T-cell (primary cell): ENCODE results near the gene RMND5A. TPM values are rescaled to one million over a fixed set of nuclear protein-coding genes. Genes with fewer than 3 reads are reported as not detected.
"Not testable (repeated sequence)": the region's sequence is repeated elsewhere in the genome, so short reads cannot be mapped to it uniquely, and the experiment has no call there.

Experiments
- ATAC-seq, 4 experiments: fragments of 200-7000 bp in 3 of 4; fragments of 150-1000 bp in 1 of 4; cut with Tn5 transposase; replicated peaks in 1 of 4; 1 replicate in 3 of 4; 2 replicates in 1 of 4; pipeline ENCODE4 v1.10.0; 2021; ENCODE audit warnings: moderate library complexity in 3 of 4, mild to moderate bottlenecking in 2 of 4, moderate number of reproducible peaks in 1 of 4
- CTCF ChIA-PET, 2 donors: fragments of 300-600 bp; sonication (Branson Sonifier 250); formaldehyde crosslinking; loops; one replicate each; lab custom pipeline; 2022; ENCODE audit warnings: antibody characterized with exemption in 2 of 2; lab: Charles Lee
- POLR2A ChIA-PET, 2 donors: fragments of 300-600 bp; sonication (Branson Sonifier 250); formaldehyde crosslinking; loops; one replicate each; lab custom pipeline; 2022; ENCODE audit warnings: antibody characterized with exemption in 2 of 2; lab: Charles Lee
- DNase-seq, 35 experiments: peaks; one replicate each; pipeline versions ENCODE4 v3.0.0 to v3.0.0-alpha.2; 2013 to 2023
- H3K27ac ChIP-seq: one replicate; pipeline ENCODE4 v1.5.1; 2013; ENCODE audit warnings: low read length
- H3K27me3 ChIP-seq, 2 experiments: replicated peaks in 1 of 2; 1 replicate in 1 of 2; 2 replicates in 1 of 2; pipeline versions ENCODE4 v1.6.1 to v1.7.0; 2013; ENCODE audit warnings: low read length in 1 of 2, mixed read lengths in 1 of 2; ENCODE audit not compliant: control insufficient read depth in 2 of 2, insufficient read depth in 2 of 2; ENCODE audit errors: extremely low read depth in 1 of 2
- H3K36me3 ChIP-seq, 2 donors: 1 replicate in 1 of 2; 2 replicates in 1 of 2; pipeline versions ENCODE4 v1.6.1 to v1.7.0; 2013; ENCODE audit warnings: low read length in 1 of 2; ENCODE audit not compliant: control insufficient read depth in 2 of 2, insufficient read depth in 1 of 2; ENCODE audit errors: extremely low read depth in 1 of 2
- H3K4me1 ChIP-seq, 2 experiments: 1 replicate in 1 of 2; 2 replicates in 1 of 2; pipeline versions ENCODE4 v1.6.1 to v1.7.0; 2013; ENCODE audit warnings: low read length in 2 of 2, mixed read lengths in 1 of 2; ENCODE audit not compliant: insufficient read depth in 2 of 2, control insufficient read depth in 1 of 2; ENCODE audit errors: extremely low read depth in 1 of 2
- H3K4me3 ChIP-seq, 2 donors: 1 replicate in 1 of 2; 2 replicates in 1 of 2; pipeline versions ENCODE4 v1.5.1 to v1.7.0; 2013; ENCODE audit warnings: mild to moderate bottlenecking in 2 of 2, low read length in 1 of 2, moderate library complexity in 1 of 2; ENCODE audit not compliant: control insufficient read depth in 1 of 2; ENCODE audit errors: extremely low read depth in 1 of 2
- H3K9me3 ChIP-seq: 2 replicates; pipeline ENCODE4 v1.7.0; 2013
- H3K27ac Mint-ChIP-seq, 2 donors: one replicate each; pipeline ENCODE4 v1.8.0; 2020 to 2021; ENCODE audit warnings: mild to moderate bottlenecking in 2 of 2, mixed read lengths in 2 of 2
- H3K27me3 Mint-ChIP-seq, 2 donors: one replicate each; pipeline ENCODE4 v1.8.0; 2021 to 2022; ENCODE audit warnings: mixed read lengths in 2 of 2
- H3K36me3 Mint-ChIP-seq: one replicate; pipeline ENCODE4 v1.8.0; 2021; ENCODE audit warnings: mixed read lengths
- H3K4me1 Mint-ChIP-seq, 3 donors: one replicate each; pipeline ENCODE4 v1.8.0; 2020 to 2022; ENCODE audit warnings: mixed read lengths in 3 of 3, mild to moderate bottlenecking in 1 of 3
- H3K4me3 Mint-ChIP-seq, 3 donors: one replicate each; pipeline ENCODE4 v1.8.0; 2020 to 2022; ENCODE audit warnings: mild to moderate bottlenecking in 3 of 3, mixed read lengths in 3 of 3, moderate library complexity in 3 of 3
- H3K9me3 Mint-ChIP-seq, 3 donors: one replicate each; pipeline ENCODE4 v1.8.0; 2020 to 2022; ENCODE audit warnings: mixed read lengths in 3 of 3
- WGBS: methylation state at CpG from one replicate; pipeline ENCODE4 v1.1.5; 2013; ENCODE audit warnings: missing lambda C conversion rate; ENCODE audit not compliant: insufficient coverage; 5-methylcytosine and 5-hydroxymethylcytosine counted together
- total RNA-seq, 35 experiments: library from RNA in 6 of 35; stranded (reverse) in 6 of 35; fragments of 120-200 nt in 1 of 35; gene quantifications; one replicate each; pipeline versions ENCODE4 v1.2.1 to v1.2.4 and lab custom pipeline; 2013 to 2026

RMND5A gene
- total RNA-seq, 5 donors from 2014 or later (not counting 1 experiment from before 2014, with no cell fraction given): 27.0 to 37.3 (median 31.7) TPM

DNA sequence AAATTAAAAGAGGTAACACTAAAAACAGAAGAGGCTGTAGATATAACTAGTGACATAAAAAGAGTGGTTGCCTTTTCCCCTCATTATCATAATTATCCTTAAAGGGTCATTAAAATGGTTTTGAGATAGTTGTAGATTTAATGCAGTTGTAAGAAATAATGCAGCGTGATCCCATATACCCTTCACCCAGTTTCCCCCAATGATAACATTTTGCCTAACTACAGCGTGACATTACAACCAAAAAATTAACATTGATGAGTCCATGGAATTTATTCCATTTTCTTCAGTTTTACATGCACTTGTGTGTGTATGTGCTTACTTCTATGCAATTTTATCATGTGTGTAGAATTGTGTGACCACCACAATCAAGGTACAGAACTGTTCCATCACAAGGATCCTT, 13.2 kb upstream of the RMND5A start:
- POLR2A ChIA-PET: no interaction called here
- no peak overlapping the region for H3K4me3 ChIP-seq
- CTCF ChIA-PET: no interaction called here
- no peaks in the 10 kb centered on the region for H3K9me3 ChIP-seq
- no peaks in the 10 kb centered on the region for H3K27me3 ChIP-seq
- ATAC-seq (no peak), DNase-seq (no peak)
- Mint-ChIP-seq H3K4me1 (no peaks in the 10 kb centered on the region), H3K27ac (no peak overlapping the region), H3K27me3 (no peaks in the 10 kb centered on the region), H3K4me3 (no peak overlapping the region), H3K9me3 (peaks cover 0 to 7% (median 0%) of the 10 kb centered on the region in 3 donors), H3K36me3 (peaks cover 3% of the 10 kb centered on the region)
- no CpG with 5 or more reads among the region's 2 CpGs for WGBS
- no peak overlapping the region for H3K27ac ChIP-seq
- no peaks in the 10 kb centered on the region for H3K4me1 ChIP-seq
- H3K36me3 ChIP-seq: no peaks in the 10 kb centered on the region

DNA sequence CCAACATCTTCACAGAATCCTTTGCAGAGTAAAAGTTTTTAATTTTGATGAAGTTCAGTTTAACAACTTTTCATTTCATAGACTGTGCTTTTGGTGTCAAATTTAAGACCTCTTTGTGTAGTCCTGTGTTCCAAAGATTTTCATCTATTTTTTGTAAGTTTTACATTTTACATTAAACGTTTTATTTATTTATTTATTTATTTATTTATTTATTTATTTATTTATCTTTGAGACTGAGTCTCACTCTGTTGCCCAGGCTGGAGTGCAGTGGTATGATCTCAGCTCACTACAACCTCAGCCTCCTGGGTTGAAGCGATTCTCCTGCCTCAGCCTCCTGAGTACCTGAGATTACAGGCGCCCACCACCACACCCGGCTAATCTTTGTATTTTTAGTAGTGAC, 12.0 kb upstream of the RMND5A start:
- H3K4me1 Mint-ChIP-seq, H3K27me3 Mint-ChIP-seq, H3K4me3 Mint-ChIP-seq, POLR2A ChIA-PET, H3K9me3 ChIP-seq, H3K27ac ChIP-seq, H3K4me3 ChIP-seq, DNase-seq, H3K4me1 ChIP-seq, H3K9me3 Mint-ChIP-seq, H3K36me3 ChIP-seq, CTCF ChIA-PET, H3K36me3 Mint-ChIP-seq, H3K27ac Mint-ChIP-seq, ATAC-seq, H3K27me3 ChIP-seq: not testable (repeated sequence)
- WGBS: 80% methylated on average over 1 of the region's 4 CpGs

DNA sequence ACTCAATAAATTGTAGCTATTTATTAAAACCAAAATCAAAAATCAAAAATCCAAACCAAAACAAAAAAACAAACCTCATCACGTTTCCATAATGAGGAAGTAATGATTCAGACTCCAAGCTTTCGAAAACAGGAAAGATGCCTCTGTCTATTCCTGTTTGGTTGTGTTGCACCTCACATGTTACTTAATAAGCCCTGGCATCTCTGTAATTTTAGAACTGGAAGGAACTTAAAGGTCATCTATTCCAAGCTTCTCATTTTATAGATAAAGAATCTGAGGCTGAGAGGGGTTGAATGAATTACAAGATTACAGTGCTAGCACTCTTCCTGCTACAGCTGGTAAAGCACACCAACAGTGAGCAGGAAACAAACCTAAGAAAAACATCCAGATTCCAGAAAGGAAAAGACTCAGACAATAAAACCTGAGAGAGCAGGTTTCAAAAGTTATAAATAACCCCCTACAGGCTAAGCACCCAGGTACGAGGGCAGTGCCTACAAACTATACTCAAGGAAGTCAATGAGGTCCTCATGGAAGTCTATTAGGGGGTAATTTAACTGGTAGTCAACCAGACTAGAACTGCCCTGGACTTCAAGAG, 5.4 kb upstream of the RMND5A start:
- H3K27me3 ChIP-seq, H3K9me3 Mint-ChIP-seq, H3K9me3 ChIP-seq, H3K4me3 ChIP-seq, H3K36me3 ChIP-seq, H3K27me3 Mint-ChIP-seq, POLR2A ChIA-PET, CTCF ChIA-PET, DNase-seq, H3K27ac ChIP-seq, H3K4me1 ChIP-seq, H3K27ac Mint-ChIP-seq, H3K4me3 Mint-ChIP-seq, ATAC-seq, H3K4me1 Mint-ChIP-seq, H3K36me3 Mint-ChIP-seq: not testable (repeated sequence)
- no CpG with 5 or more reads among the region's 3 CpGs for WGBS

DNA sequence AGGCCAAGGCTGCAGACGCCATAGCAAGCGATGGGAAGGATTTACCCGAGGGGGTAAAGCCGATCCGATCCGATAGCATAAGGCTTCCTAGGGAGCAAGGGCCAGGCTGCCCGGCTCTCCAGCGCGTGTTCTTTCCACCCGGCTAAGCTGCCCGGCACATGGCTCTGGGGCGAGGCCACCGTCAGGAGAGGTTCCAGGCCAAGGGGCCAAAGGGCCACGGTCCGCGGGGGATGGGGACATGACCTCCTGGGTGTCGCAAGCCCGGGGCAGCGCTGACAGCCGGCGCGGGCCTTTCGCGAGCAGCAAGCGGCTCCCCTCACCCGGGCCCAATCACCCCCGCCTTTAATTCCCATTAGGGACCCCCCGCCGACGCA, 841 bp upstream of the RMND5A start:
- Histone ChIP-seq H3K4me3 (peak overlapping the region in 1 of 2 donors; percentile 51), H3K27ac (peak overlapping the region; percentile 55)
- H3K4me1 ChIP-seq, POLR2A ChIA-PET, H3K36me3 ChIP-seq, H3K9me3 ChIP-seq, CTCF ChIA-PET, H3K27ac Mint-ChIP-seq, DNase-seq, H3K27me3 ChIP-seq, H3K27me3 Mint-ChIP-seq, H3K36me3 Mint-ChIP-seq, H3K9me3 Mint-ChIP-seq, H3K4me1 Mint-ChIP-seq: not testable (repeated sequence)
- no CpG with 5 or more reads among the region's 30 CpGs for WGBS
- peak overlapping the region; percentile 70 to 81 (median 73) for H3K4me3 Mint-ChIP-seq
- peak in 1 of 4 experiments; percentile 4 for ATAC-seq

DNA sequence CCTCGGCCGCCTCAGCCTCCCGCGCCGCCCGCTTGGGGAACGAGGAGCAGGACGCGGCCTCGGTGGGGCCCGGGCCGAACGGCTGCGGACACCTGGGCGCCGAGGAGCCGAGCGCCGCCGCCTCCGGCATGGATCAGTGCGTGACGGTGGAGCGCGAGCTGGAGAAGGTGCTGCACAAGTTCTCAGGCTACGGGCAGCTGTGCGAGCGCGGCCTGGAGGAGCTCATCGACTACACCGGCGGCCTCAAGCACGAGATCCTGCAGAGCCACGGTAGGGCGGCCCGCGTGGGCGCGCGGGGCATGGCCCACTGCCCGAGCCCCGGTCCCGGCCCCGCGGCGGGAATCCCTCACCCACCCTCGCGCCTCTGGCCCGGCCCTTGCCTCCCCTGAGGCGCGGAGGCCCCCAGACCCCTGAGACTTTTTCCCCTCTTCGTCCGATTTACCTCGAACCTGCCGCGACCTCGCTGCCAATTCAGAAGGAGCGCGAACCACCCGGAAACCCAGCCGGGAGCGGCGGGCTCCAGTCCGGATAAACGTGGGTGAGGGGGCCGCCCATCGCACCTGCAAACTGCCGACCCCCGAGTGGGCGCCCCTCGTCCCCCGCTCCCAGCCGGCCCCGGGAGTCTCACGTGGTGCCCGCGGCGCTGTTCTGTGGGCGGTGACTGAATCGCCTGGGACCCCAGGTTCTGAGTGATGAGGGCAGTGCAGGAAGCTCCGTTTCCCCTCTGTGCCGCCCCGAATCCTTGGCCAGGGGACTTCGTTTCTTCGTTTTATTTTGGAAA, 639 bp downstream of the RMND5A start:
- Mint-ChIP-seq H3K4me3 (peak overlapping the region; percentile 79 to 81 (median 81)), H3K27ac (peak overlapping the region in 1 of 2 donors; percentile 77)
- H3K27me3 Mint-ChIP-seq, H3K36me3 ChIP-seq, H3K4me1 Mint-ChIP-seq, H3K9me3 Mint-ChIP-seq, H3K27ac ChIP-seq, H3K9me3 ChIP-seq, H3K36me3 Mint-ChIP-seq, CTCF ChIA-PET, H3K4me1 ChIP-seq, H3K27me3 ChIP-seq, POLR2A ChIA-PET: not testable (repeated sequence)
- ATAC-seq (peak; percentile 38 to 42 (median 40)), DNase-seq (peak; percentile 4 to 70 (median 50))
- WGBS: no CpG with 5 or more reads among the region's 85 CpGs
- peak overlapping the region; percentile 40 to 51 for H3K4me3 ChIP-seq

DNA sequence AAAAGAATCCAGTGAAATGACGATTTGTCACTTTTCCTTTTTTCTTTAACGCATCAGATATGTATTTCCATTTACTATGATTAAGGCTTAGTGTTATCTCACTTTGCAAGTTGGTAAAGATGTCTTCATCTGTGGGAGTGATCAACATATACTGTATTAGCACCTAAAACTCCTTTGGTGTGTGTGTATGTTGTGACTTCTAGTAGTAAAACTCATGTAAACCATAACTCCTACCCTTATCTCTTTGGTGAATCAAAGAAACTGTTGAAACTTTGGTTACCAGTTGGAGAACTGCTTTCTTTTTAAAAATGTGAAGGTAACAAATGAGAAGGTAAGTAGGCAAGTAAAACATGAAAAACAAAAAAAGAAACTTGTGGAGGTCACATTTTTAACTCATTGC, 5.6 kb downstream of the RMND5A start:
- H3K27ac Mint-ChIP-seq, H3K4me3 ChIP-seq, H3K27me3 ChIP-seq, H3K9me3 Mint-ChIP-seq, H3K27ac ChIP-seq, H3K36me3 ChIP-seq, DNase-seq, POLR2A ChIA-PET, H3K4me3 Mint-ChIP-seq, H3K9me3 ChIP-seq, H3K27me3 Mint-ChIP-seq, H3K4me1 ChIP-seq, H3K36me3 Mint-ChIP-seq, CTCF ChIA-PET, ATAC-seq: not testable (repeated sequence)
- no CpG with 5 or more reads among the region's 2 CpGs for WGBS
- H3K4me1 Mint-ChIP-seq: peaks cover 7 to 17% (median 10%) of the 10 kb centered on the region in 3 donors
